ENCODE measurements around the gene MT1M. TPM values are rescaled to one million over a fixed set of nuclear protein-coding genes. Genes with fewer than 3 reads are reported as not detected.

Gene MT1M
- polyA plus RNA-seq, 1 donor (not counting 4 experiments of a cell fraction or from before 2014, with no cell fraction given), result 0.20 TPM

- H3K9ac ChIP-seq (ENCODE audit: control insufficient read depth, extremely low read depth, insufficient read depth, low read length), result peak overlapping the region; percentile 79
- H3K9me1 ChIP-seq (ENCODE audit: control insufficient read depth, extremely low read depth, insufficient read depth, low read length), result no peaks in the 10 kb centered on the region
- H3K4me2 ChIP-seq (ENCODE audit: control insufficient read depth, extremely low read depth, insufficient read depth, low read depth, low read length), result peak overlapping the region; percentile 81
- dilution Hi-C loops (cut with MboI; ENCODE audit: extremely low pct_ligation_motif_present, low sequenced_read_pairs), result no loop called here
- H2AFZ ChIP-seq (ENCODE audit: control insufficient read depth, low read length), result no peak overlapping the region
- no peak for TF ChIP-seq CTCF (optimal IDR thresholded peaks at IDR 0.05 in 1 of 3, IDR thresholded peaks at IDR 0.05 in 1 of 3, conservative IDR thresholded peaks at IDR 0.05 in 1 of 3; ENCODE audit: extremely low read depth in 1 of 3, insufficient read depth in 2 of 3, low read length in 3 of 3)
- TF ChIP-seq EZH2 (IDR thresholded peaks at IDR 0.05; ENCODE audit: low read length), result no peak
- H3K9me3 ChIP-seq (ENCODE audit: control insufficient read depth, low read depth, low read length), result no peaks in the 10 kb centered on the region
- DNase-seq (ENCODE audit: low read depth, low spot score) (peak; percentile 97), FAIRE-seq (peak; percentile 97)
- no peaks in the 10 kb centered on the region for H3K27me3 ChIP-seq (ENCODE audit: control insufficient read depth, extremely low read depth, insufficient read depth, low read length)
- H3K4me3 ChIP-seq (ENCODE audit: control insufficient read depth in 2 of 3, extremely low read depth in 1 of 3, insufficient read depth in 2 of 3, low read depth in 1 of 3, low read length in 3 of 3), result peak overlapping the region; percentile 13 to 62 (median 57)
- peaks cover 52% of the 10 kb centered on the region for H3K4me1 ChIP-seq (ENCODE audit: control insufficient read depth, extremely low read depth, insufficient read depth, low read length)
- H4K20me1 ChIP-seq (ENCODE audit: control insufficient read depth, extremely low read depth, insufficient read depth, low read length), result no peaks in the 10 kb centered on the region
- H3K79me2 ChIP-seq (ENCODE audit: control insufficient read depth, insufficient read depth, low read length), result no peaks in the 10 kb centered on the region
- no peaks in the 10 kb centered on the region for H3K36me3 ChIP-seq (ENCODE audit: control insufficient read depth in 2 of 2, extremely low read depth in 1 of 2, insufficient read depth in 2 of 2, low read length in 2 of 2)
- peak overlapping the region; percentile 95 for H3K27ac ChIP-seq (ENCODE audit: control insufficient read depth, insufficient read depth, low read length)
These were observed 25.3 kb upstream of the MT1M start for GRCh38 chr16:56607109-56607618.

GRCh38 chr16:56607675-56608042 is 24.8 kb upstream of the MT1M start:
- H3K4me3 ChIP-seq (ENCODE audit: control insufficient read depth in 2 of 3, extremely low read depth in 1 of 3, insufficient read depth in 2 of 3, low read depth in 1 of 3, low read length in 3 of 3), result peak overlapping the region; percentile 2 to 58 (median 26)

More at GRCh38 chr16:56607675-56608042, 24.8 kb upstream of the MT1M start:
- Histone ChIP-seq H3K36me3 (ENCODE audit: control insufficient read depth in 2 of 2, extremely low read depth in 1 of 2, insufficient read depth in 2 of 2, low read length in 2 of 2) (no peaks in the 10 kb centered on the region), H3K27me3 (ENCODE audit: control insufficient read depth, extremely low read depth, insufficient read depth, low read length) (no peaks in the 10 kb centered on the region), H3K79me2 (ENCODE audit: control insufficient read depth, insufficient read depth, low read length) (no peaks in the 10 kb centered on the region), H3K27ac (ENCODE audit: control insufficient read depth, insufficient read depth, low read length) (peak overlapping the region; percentile 95), H3K9me1 (ENCODE audit: control insufficient read depth, extremely low read depth, insufficient read depth, low read length) (no peaks in the 10 kb centered on the region), H3K4me1 (ENCODE audit: control insufficient read depth, extremely low read depth, insufficient read depth, low read length) (peaks cover 57% of the 10 kb centered on the region), H3K9me3 (ENCODE audit: control insufficient read depth, low read depth, low read length) (no peaks in the 10 kb centered on the region), H4K20me1 (ENCODE audit: control insufficient read depth, extremely low read depth, insufficient read depth, low read length) (no peaks in the 10 kb centered on the region), H3K4me2 (ENCODE audit: control insufficient read depth, extremely low read depth, insufficient read depth, low read depth, low read length) (peak overlapping the region; percentile 81), H2AFZ (ENCODE audit: control insufficient read depth, low read length) (no peak overlapping the region), H3K9ac (ENCODE audit: control insufficient read depth, extremely low read depth, insufficient read depth, low read length) (peak overlapping the region; percentile 79)
- dilution Hi-C loops (cut with MboI; ENCODE audit: extremely low pct_ligation_motif_present, low sequenced_read_pairs), result no loop called here
- TF ChIP-seq CTCF (optimal IDR thresholded peaks at IDR 0.05 in 1 of 3, IDR thresholded peaks at IDR 0.05 in 1 of 3, conservative IDR thresholded peaks at IDR 0.05 in 1 of 3; ENCODE audit: extremely low read depth in 1 of 3, insufficient read depth in 2 of 3, low read length in 3 of 3), result no peak
- TF ChIP-seq EZH2 (IDR thresholded peaks at IDR 0.05; ENCODE audit: low read length), result no peak
- FAIRE-seq (no peak), DNase-seq (ENCODE audit: low read depth, low spot score) (no peak)
